Measurements from ENCODE around the gene SHANK1.

SHANK1 gene

GRCh38 chr19:50702158-50702870, 17.3 kb downstream of the SHANK1 start:
- no peak for TF ChIP-seq CTCF (IDR thresholded peaks at IDR 0.05)

GRCh38 chr19:50701367-50701985, 18.1 kb downstream of the SHANK1 start:
- no peak for TF ChIP-seq CTCF (IDR thresholded peaks at IDR 0.05)

GRCh38 chr19:50697414-50698124, 22.0 kb downstream of the SHANK1 start:
- TF ChIP-seq CTCF (IDR thresholded peaks at IDR 0.05): no peak

GRCh38 chr19:50696094-50696483, 23.5 kb downstream of the SHANK1 start:
- TF ChIP-seq CTCF (IDR thresholded peaks at IDR 0.05): no peak

GRCh38 chr19:50695251-50696093, 24.1 kb downstream of the SHANK1 start:
- TF ChIP-seq CTCF (IDR thresholded peaks at IDR 0.05): no peak

- TF ChIP-seq CTCF (IDR thresholded peaks at IDR 0.05): no peak
Measured at GRCh38 chr19:50694815-50695145, 24.8 kb downstream of the SHANK1 start.

Measured in LNCAP (cell line).